Measurements from ENCODE around the gene MYO1C. TPM values are rescaled to one million over a fixed set of nuclear protein-coding genes. Genes with fewer than 3 reads are reported as not detected.
A peak's percentile ranks its signal among the peaks of the same experiment; 100 is the strongest.

MYO1C gene
- total and polyA plus RNA-seq, 2 experiments from 2014 or later = 76.8 to 85.3 TPM

GRCh38 chr17:1484676-1485422, 7.6 kb downstream of the MYO1C start:
- DNase-seq (ENCODE audit: low spot score) = peak; percentile 87
- H3K27ac ChIP-seq = peak overlapping the region; percentile 99
- peak overlapping the region; percentile 91 for H3K4me3 ChIP-seq
- H3K4me2 ChIP-seq = peak overlapping the region; percentile 99
- WGBS (ENCODE audit: low lambda C conversion rate, missing lambda C conversion rate) = 14% methylated on average over 9 of the region's 19 CpGs
- peak overlapping the region; percentile 66 for H2AFZ ChIP-seq
- TF ChIP-seq CTCF (IDR thresholded peaks at IDR 0.05; ENCODE audit: poor library complexity) (no peak), EZH2 (IDR thresholded peaks at IDR 0.05; ENCODE audit: borderline replicate concordance) (no peak), EZH2phosphoT487 (IDR thresholded peaks at IDR 0.05; ENCODE audit: low read depth, severe bottlenecking, unreplicated experiment) (no peak)
- no peaks in the 10 kb centered on the region for H3K9me2 ChIP-seq (replicated peaks; ENCODE audit: insufficient read depth)
- no peaks in the 10 kb centered on the region for H3K36me3 ChIP-seq (replicated peaks; ENCODE audit: insufficient read depth, low read depth)
- H3K4me1 ChIP-seq (ENCODE audit: insufficient read depth) = peaks cover 32% of the 10 kb centered on the region
- no peaks in the 10 kb centered on the region for H3K27me3 ChIP-seq
- H3K79me2 ChIP-seq = peaks cover 39% of the 10 kb centered on the region
- no peaks in the 10 kb centered on the region for H4K20me1 ChIP-seq (ENCODE audit: insufficient read depth, poor library complexity, severe bottlenecking)
- no peaks in the 10 kb centered on the region for H3K9me3 ChIP-seq (ENCODE audit: low read depth)

- H3K4me3 ChIP-seq = no peak overlapping the region
- H3K27me3 ChIP-seq = no peaks in the 10 kb centered on the region
- peak overlapping the region; percentile 99 for H3K4me2 ChIP-seq
- no peak for TF ChIP-seq EZH2 (IDR thresholded peaks at IDR 0.05; ENCODE audit: borderline replicate concordance)
- no peak for TF ChIP-seq EZH2phosphoT487 (IDR thresholded peaks at IDR 0.05; ENCODE audit: low read depth, severe bottlenecking, unreplicated experiment)
- TF ChIP-seq CTCF (IDR thresholded peaks at IDR 0.05; ENCODE audit: poor library complexity) = no peak
- no peak overlapping the region for H2AFZ ChIP-seq
- 96% methylated on average over 29 of the region's 29 CpGs for WGBS (ENCODE audit: low lambda C conversion rate, missing lambda C conversion rate)
- H4K20me1 ChIP-seq (ENCODE audit: insufficient read depth, poor library complexity, severe bottlenecking) = no peaks in the 10 kb centered on the region
- H3K4me1 ChIP-seq (ENCODE audit: insufficient read depth) = peaks cover 24% of the 10 kb centered on the region
- no peaks in the 10 kb centered on the region for H3K9me2 ChIP-seq (replicated peaks; ENCODE audit: insufficient read depth)
- DNase-seq (ENCODE audit: low spot score) = no peak
- no peaks in the 10 kb centered on the region for H3K9me3 ChIP-seq (ENCODE audit: low read depth)
- peaks cover 31% of the 10 kb centered on the region for H3K79me2 ChIP-seq
- H3K36me3 ChIP-seq (replicated peaks; ENCODE audit: insufficient read depth, low read depth) = no peaks in the 10 kb centered on the region
- H3K27ac ChIP-seq = peak overlapping the region; percentile 99
Measured at GRCh38 chr17:1484060-1484535, 8.4 kb downstream of the MYO1C start.

GRCh38 chr17:1482680-1483079, 9.8 kb downstream of the MYO1C start:
- Histone ChIP-seq H3K36me3 (replicated peaks; ENCODE audit: insufficient read depth, low read depth) (no peaks in the 10 kb centered on the region), H3K79me2 (peaks cover 25% of the 10 kb centered on the region), H3K27ac (no peak overlapping the region), H3K4me2 (no peak overlapping the region), H3K9me3 (ENCODE audit: low read depth) (no peaks in the 10 kb centered on the region), H3K9me2 (replicated peaks; ENCODE audit: insufficient read depth) (no peaks in the 10 kb centered on the region), H3K27me3 (no peaks in the 10 kb centered on the region), H4K20me1 (ENCODE audit: insufficient read depth, poor library complexity, severe bottlenecking) (no peaks in the 10 kb centered on the region), H3K4me1 (ENCODE audit: insufficient read depth) (peaks cover 16% of the 10 kb centered on the region), H2AFZ (no peak overlapping the region), H3K4me3 (no peak overlapping the region)
- TF ChIP-seq EZH2 (IDR thresholded peaks at IDR 0.05; ENCODE audit: borderline replicate concordance) (no peak), EZH2phosphoT487 (IDR thresholded peaks at IDR 0.05; ENCODE audit: low read depth, severe bottlenecking, unreplicated experiment) (no peak), CTCF (IDR thresholded peaks at IDR 0.05; ENCODE audit: poor library complexity) (no peak)
- WGBS (ENCODE audit: low lambda C conversion rate, missing lambda C conversion rate) = 88% methylated on average over 16 of the region's 20 CpGs
- DNase-seq (ENCODE audit: low spot score) = no peak

All from hepatocyte (in vitro differentiated cells).